Prostate gland (tissue), 2 donors: ENCODE data around the gene FBN2. TPM values are rescaled to one million over a fixed set of nuclear protein-coding genes. Genes with fewer than 3 reads are reported as not detected.

Experiments
- DNase-seq: peaks from one replicate; pipeline ENCODE4 v3.0.0-alpha.2; 2019; ENCODE audit warnings: low spot score
- H3K27ac ChIP-seq, 2 donors: fragments of 200-600 bp; sonication (generic); 2 replicates each; pipeline ENCODE4 v1.5.1; 2017 to 2019
- H3K27me3 ChIP-seq: fragments of 200-600 bp; sonication (generic); replicated peaks from 2 replicates; pipeline ENCODE4 v1.5.1; 2019; ENCODE audit not compliant: insufficient read depth
- H3K36me3 ChIP-seq, 2 donors: fragments of 200-600 bp; sonication (generic); 1 replicate in 1 of 2; 2 replicates in 1 of 2; pipeline versions ENCODE4 v1.5.1 to v1.8.1; 2017 to 2019
- H3K4me1 ChIP-seq: fragments of 200-600 bp; sonication (generic); replicated peaks from 2 replicates; pipeline ENCODE4 v1.5.1; 2019
- H3K4me3 ChIP-seq, 2 donors: fragments of 200-600 bp; sonication (generic); 2 replicates each; pipeline ENCODE4 v1.5.1; 2017 to 2019
- H3K9me3 ChIP-seq: fragments of 200-600 bp; sonication (generic); 2 replicates; pipeline ENCODE4 v1.5.1; 2017
- CTCF ChIP-seq, 4 experiments: fragments of 200-600 bp in 2 of 4; fragments of 450-650 bp in 2 of 4; sonication (generic) in 2 of 4; IDR thresholded peaks; 1 replicate in 3 of 4; 2 replicates in 1 of 4; pipeline ENCODE4 v1.5.1; 2016 to 2019; ENCODE audit warnings: antibody characterized with exemption in 4 of 4, mild to moderate bottlenecking in 2 of 4, moderate library complexity in 2 of 4
- POLR2A ChIP-seq: fragments of 450-650 bp; IDR thresholded peaks from one replicate; pipeline ENCODE4 v1.6.1; 2016; ENCODE audit warnings: antibody characterized with exemption, mild to moderate bottlenecking
- POLR2AphosphoS5 ChIP-seq: sonication (generic); formaldehyde crosslinking; IDR thresholded peaks from one replicate; pipeline ENCODE4 v1.6.1; 2017; ENCODE audit warnings: antibody characterized with exemption
- WGBS: methylation state at CpG from one replicate; pipeline ENCODE4 v1.1.5; 2018; 5-methylcytosine and 5-hydroxymethylcytosine counted together
- intact Hi-C: fragments of 100-400 bp; cut with DNase I; formaldehyde crosslinking; loops from one replicate; pipeline ENCODE4 v1.14.2; 2022
- total RNA-seq, 2 donors: library from RNA; depleted of rRNA; stranded (reverse); fragments of >200 nt; gene quantifications; one replicate each; pipeline ENCODE4 v1.1.0, GENCODE V29; 2016

FBN2 gene
- 1 to 10 TPM in 1 of 2 donors, under 1 TPM in 1; 0.82 to 6.6 TPM for total RNA-seq

GRCh38 chr5:128538000-128538249 lies at the start of gene FBN2:
Gene FBN2, minus strand, starts transcription at chr5:128538245. Its CDS starts 642 bp downstream, at chr5:128537603.
- Histone ChIP-seq H3K4me1 (no peaks in the 10 kb centered on the region), H3K27me3 (no peaks in the 10 kb centered on the region)
- no peak for DNase-seq

GRCh38 chr5:128587275-128587674 lies 49.2 kb upstream of the FBN2 start:
- Histone ChIP-seq H3K27me3 (no peaks in the 10 kb centered on the region), H3K36me3 (no peaks in the 10 kb centered on the region), H3K27ac (no peak overlapping the region), H3K4me1 (no peaks in the 10 kb centered on the region), H3K4me3 (no peak overlapping the region), H3K9me3 (no peaks in the 10 kb centered on the region)
- no peak for DNase-seq
- TF ChIP-seq POLR2A, result no peak
- WGBS, result 67% methylated on average over 2 of the region's 2 CpGs
- intact Hi-C loops, result no loop called here

More at GRCh38 chr5:128538000-128538249, at the start of gene FBN2:
- H3K27ac ChIP-seq, result no peak within 1 kb of the TSS
- peak within 1 kb of the TSS; percentile 38 to 39 for H3K4me3 ChIP-seq
- no peak for TF ChIP-seq POLR2A
- TF ChIP-seq CTCF (IDR thresholded peaks at IDR 0.05), result no peak
- WGBS, result 1% methylated on average over 20 of the region's 26 CpGs
- no peaks in the 10 kb centered on the region for H3K36me3 ChIP-seq
- intact Hi-C loops, result no loop called here
- no peaks in the 10 kb centered on the region for H3K9me3 ChIP-seq

GRCh38 chr5:128586848-128587247 lies 48.8 kb upstream of the FBN2 start:
- intact Hi-C loops, result no loop called here
- no peaks in the 10 kb centered on the region for H3K27me3 ChIP-seq
- H3K27ac ChIP-seq, result no peak overlapping the region
- no peaks in the 10 kb centered on the region for H3K9me3 ChIP-seq
- no peak for DNase-seq
- H3K36me3 ChIP-seq, result no peaks in the 10 kb centered on the region
- 57% methylated on average over 1 of the region's 1 CpG for WGBS
- no peak overlapping the region for H3K4me3 ChIP-seq
- H3K4me1 ChIP-seq, result no peaks in the 10 kb centered on the region
- no peak for TF ChIP-seq CTCF (IDR thresholded peaks at IDR 0.05)
- no peak for TF ChIP-seq POLR2AphosphoS5
- no peak for TF ChIP-seq POLR2A

GRCh38 chr5:128579639-128580038 lies 41.6 kb upstream of the FBN2 start:
- DNase-seq, result no peak
- H3K4me1 ChIP-seq, result no peaks in the 10 kb centered on the region
- intact Hi-C loops, result no loop called here
- H3K27ac ChIP-seq, result no peak overlapping the region
- no peaks in the 10 kb centered on the region for H3K9me3 ChIP-seq
- no peaks in the 10 kb centered on the region for H3K36me3 ChIP-seq
- no peak overlapping the region for H3K4me3 ChIP-seq
- TF ChIP-seq POLR2A (no peak), POLR2AphosphoS5 (no peak)
- 56% methylated on average over 4 of the region's 4 CpGs for WGBS
- H3K27me3 ChIP-seq, result no peaks in the 10 kb centered on the region

GRCh38 chr5:128579093-128579492 lies 41.0 kb upstream of the FBN2 start:
- Histone ChIP-seq H3K4me3 (no peak overlapping the region), H3K36me3 (no peaks in the 10 kb centered on the region), H3K27me3 (no peaks in the 10 kb centered on the region), H3K27ac (no peak overlapping the region), H3K4me1 (no peaks in the 10 kb centered on the region), H3K9me3 (no peaks in the 10 kb centered on the region)
- TF ChIP-seq CTCF (IDR thresholded peaks at IDR 0.05) (no peak), POLR2A (no peak), POLR2AphosphoS5 (no peak)
- no peak for DNase-seq
- intact Hi-C loops, result no loop called here
- WGBS, result 20% methylated on average over 3 of the region's 3 CpGs

- WGBS, result 56% methylated on average over 1 of the region's 1 CpG
- intact Hi-C loops, result no loop called here
Measured at GRCh38 chr5:128574041-128574440, 36.0 kb upstream of the FBN2 start.

More at GRCh38 chr5:128574041-128574440, 36.0 kb upstream of the FBN2 start:
- Histone ChIP-seq H3K27me3 (no peaks in the 10 kb centered on the region), H3K4me3 (no peak overlapping the region), H3K36me3 (no peaks in the 10 kb centered on the region), H3K9me3 (no peaks in the 10 kb centered on the region), H3K4me1 (no peaks in the 10 kb centered on the region), H3K27ac (no peak overlapping the region)
- TF ChIP-seq CTCF (IDR thresholded peaks at IDR 0.05), result no peak
- no peak for TF ChIP-seq POLR2AphosphoS5
- DNase-seq, result no peak
